Esophagus muscularis mucosa (tissue), 4 donors: Measurements from ENCODE around the gene LEFTY2. TPM values are rescaled to one million over a fixed set of nuclear protein-coding genes. Genes with fewer than 3 reads are reported as not detected.
"Not testable (repeated sequence)": the region's sequence is repeated elsewhere in the genome, so short reads cannot be mapped to it uniquely, and the experiment has no call there.

ENCODE experiments used
- DNase-seq: peaks from one replicate; pipeline ENCODE4 v3.0.0-alpha.2; 2017; ENCODE audit errors: extremely low spot score
- H3K27ac ChIP-seq, 4 donors: fragments of 200-600 bp; sonication (generic); replicated peaks in 1 of 4; 1 replicate in 3 of 4; 2 replicates in 1 of 4; pipeline ENCODE4 v1.5.1; 2016 to 2019; ENCODE audit warnings: mild to moderate bottlenecking in 1 of 4
- H3K27me3 ChIP-seq, 4 donors: fragments of 200-600 bp; sonication (generic); one replicate each; pipeline versions ENCODE4 v1.5.1 to v1.6.0; 2016 to 2019
- H3K36me3 ChIP-seq, 4 donors: fragments of 200-600 bp; sonication (generic); one replicate each; pipeline ENCODE4 v1.5.1; 2016 to 2019
- H3K4me1 ChIP-seq, 4 donors: fragments of 200-600 bp; sonication (generic); one replicate each; pipeline ENCODE4 v1.5.1; 2016 to 2019
- H3K4me3 ChIP-seq, 4 donors: fragments of 200-600 bp; sonication (generic); 1 replicate in 2 of 4; 2 replicates in 2 of 4; pipeline ENCODE4 v1.5.1; 2016 to 2019; ENCODE audit warnings: mild to moderate bottlenecking in 4 of 4, moderate library complexity in 1 of 4
- H3K9me3 ChIP-seq, 4 donors: fragments of 200-600 bp; sonication (generic); 1 replicate in 3 of 4; 2 replicates in 1 of 4; pipeline ENCODE4 v1.5.1; 2016 to 2019
- CTCF ChIP-seq, 3 experiments: fragments of 200-600 bp in 2 of 3; fragments of 450-650 bp in 1 of 3; sonication (generic) in 2 of 3; IDR thresholded peaks; one replicate each; pipeline ENCODE4 v1.5.1; 2017 to 2019; ENCODE audit warnings: antibody characterized with exemption in 3 of 3, mild to moderate bottlenecking in 2 of 3, moderate library complexity in 1 of 3
- EP300 ChIP-seq: sonication (generic); formaldehyde crosslinking; IDR thresholded peaks from one replicate; pipeline ENCODE4 v1.6.1; 2017; ENCODE audit warnings: antibody characterized with exemption
- POLR2A ChIP-seq: fragments of 450-650 bp; IDR thresholded peaks from one replicate; pipeline ENCODE4 v1.6.1; 2017; ENCODE audit warnings: antibody characterized with exemption, moderate library complexity, mild to moderate bottlenecking, low read depth
- POLR2AphosphoS5 ChIP-seq, 2 donors: sonication (generic); formaldehyde crosslinking; IDR thresholded peaks; one replicate each; pipeline ENCODE4 v1.6.1; 2017; ENCODE audit warnings: antibody characterized with exemption in 2 of 2
- WGBS: methylation state at CpG from one replicate; pipeline ENCODE4 v1.1.5; 2018; 5-methylcytosine and 5-hydroxymethylcytosine counted together
- intact Hi-C: fragments of 100-400 bp; cut with DNase I; formaldehyde crosslinking; loops from one replicate; pipeline ENCODE4 v1.15.1; 2023
- small RNA-seq, 3 donors: library from RNA; depleted of rRNA; stranded (forward); fragments of <200 nt; gene quantifications; one replicate each; pipeline ENCODE3, GENCODE V24; 2016
- total RNA-seq, 4 donors: library from RNA; depleted of rRNA; stranded (reverse); fragments of >200 nt; gene quantifications; one replicate each; pipeline versions ENCODE4 v1.1.0 to v1.2.1, GENCODE V29; 2016

The LEFTY2 gene
- total RNA-seq, 4 donors from 2014 or later, result 0.17 to 0.98 TPM; not detected in 2

- 91% methylated on average over 13 of the region's 18 CpGs for WGBS
- no peak overlapping the region for H3K4me3 ChIP-seq
- no peak overlapping the region for H3K27ac ChIP-seq
- intact Hi-C loops, result no loop called here
- peaks cover 0 to 6% (median 3%) of the 10 kb centered on the region in 4 donors for H3K4me1 ChIP-seq
- H3K9me3 ChIP-seq, result no peaks in the 10 kb centered on the region
- DNase-seq, result no peak
- H3K36me3 ChIP-seq, result no peaks in the 10 kb centered on the region
- TF ChIP-seq CTCF (IDR thresholded peaks at IDR 0.05) (no peak), POLR2A (no peak), EP300 (no peak), POLR2AphosphoS5 (IDR thresholded peaks at IDR 0.05) (no peak)
- peaks cover 0 to 17% (median 0%) of the 10 kb centered on the region in 4 donors for H3K27me3 ChIP-seq
These were observed 52.6 kb downstream of the LEFTY2 start for GRCh38 chr1:225888289-225888897.

- H3K9me3 ChIP-seq, H3K4me3 ChIP-seq, H3K27ac ChIP-seq, intact Hi-C loops, DNase-seq, H3K36me3 ChIP-seq: not testable (repeated sequence)
- 49% methylated on average over 11 of the region's 56 CpGs for WGBS
- Histone ChIP-seq H3K4me1 (peaks cover 0 to 11% (median 8%) of the 10 kb centered on the region in 4 donors), H3K27me3 (peaks cover 0 to 17% (median 0%) of the 10 kb centered on the region in 4 donors)
These were observed 53.3 kb downstream of the LEFTY2 start for GRCh38 chr1:225887554-225888288.

GRCh38 chr1:225887030-225887314, 54.0 kb downstream of the LEFTY2 start:
- 86% methylated on average over 5 of the region's 7 CpGs for WGBS
- no peak overlapping the region for H3K27ac ChIP-seq
- H3K36me3 ChIP-seq, result no peaks in the 10 kb centered on the region

More at GRCh38 chr1:225887030-225887314, 54.0 kb downstream of the LEFTY2 start:
- peaks cover 0 to 11% (median 8%) of the 10 kb centered on the region in 4 donors for H3K4me1 ChIP-seq
- H3K9me3 ChIP-seq, result no peaks in the 10 kb centered on the region
- no peak for TF ChIP-seq CTCF (IDR thresholded peaks at IDR 0.05)
- TF ChIP-seq EP300, result no peak
- TF ChIP-seq POLR2A, result no peak
- TF ChIP-seq POLR2AphosphoS5 (IDR thresholded peaks at IDR 0.05), result no peak
- intact Hi-C loops, result no loop called here
- DNase-seq, result no peak
- H3K4me3 ChIP-seq, result no peak overlapping the region
- H3K27me3 ChIP-seq, result peaks cover 0 to 17% (median 0%) of the 10 kb centered on the region in 4 donors

Small RNA genes within 50 kb of the gene (small RNA-seq; reads per million reads assigned to genes)
- 0 reads per million in 3 donors for gene AL117348.1
- gene NDUFA3P3, result 0 reads per million in 3 donors

Other genes starting within 250 kb of the LEFTY2 start
- gene SRP9, start 163.4 kb downstream of the LEFTY2 start, total RNA-seq, result 100 to 1,000 TPM in 3 of 4 donors, 10 to 100 TPM in 1; 95.1 to 192 (median 164) TPM
- gene EPHX1, start 131.1 kb downstream of the LEFTY2 start, total RNA-seq, result 100 to 1,000 TPM in 1 of 4 donors, 10 to 100 TPM in 3; 59.0 to 136 (median 85.6) TPM
- gene TMEM63A, start 58.8 kb downstream of the LEFTY2 start, total RNA-seq, result 10 to 100 TPM; 14.6 to 30.7 (median 24.5) TPM
- gene LEFTY1, start 52.1 kb downstream of the LEFTY2 start, total RNA-seq, result under 1 TPM in 1 of 4 donors, not detected in 3; 0.33 TPM
- 10 to 100 TPM; 37.4 to 73.6 (median 58.2) TPM for gene PYCR2, start 17.0 kb downstream of the LEFTY2 start, total RNA-seq
- gene SDE2, start 58.1 kb upstream of the LEFTY2 start, total RNA-seq, result 10 to 100 TPM; 15.0 to 22.5 (median 19.1) TPM
- gene H3-3A, start 121.5 kb upstream of the LEFTY2 start, total RNA-seq, result 100 to 1,000 TPM; 319 to 384 (median 350) TPM
- 10 to 100 TPM; 28.1 to 53.6 (median 32.6) TPM for gene ACBD3, start 245.5 kb upstream of the LEFTY2 start, total RNA-seq